Measurements from ENCODE around the gene AKAP17A. TPM values are rescaled to one million over a fixed set of nuclear protein-coding genes. Genes with fewer than 3 reads are reported as not detected.
A peak's percentile ranks its signal among the peaks of the same experiment; 100 is the strongest.

Gene AKAP17A
- total and polyA plus RNA-seq, 2 of the 13 experiments (the other 11 are each of a cell fraction or from before 2014, with no cell fraction given): 20.5 to 26.5 TPM

DNA sequence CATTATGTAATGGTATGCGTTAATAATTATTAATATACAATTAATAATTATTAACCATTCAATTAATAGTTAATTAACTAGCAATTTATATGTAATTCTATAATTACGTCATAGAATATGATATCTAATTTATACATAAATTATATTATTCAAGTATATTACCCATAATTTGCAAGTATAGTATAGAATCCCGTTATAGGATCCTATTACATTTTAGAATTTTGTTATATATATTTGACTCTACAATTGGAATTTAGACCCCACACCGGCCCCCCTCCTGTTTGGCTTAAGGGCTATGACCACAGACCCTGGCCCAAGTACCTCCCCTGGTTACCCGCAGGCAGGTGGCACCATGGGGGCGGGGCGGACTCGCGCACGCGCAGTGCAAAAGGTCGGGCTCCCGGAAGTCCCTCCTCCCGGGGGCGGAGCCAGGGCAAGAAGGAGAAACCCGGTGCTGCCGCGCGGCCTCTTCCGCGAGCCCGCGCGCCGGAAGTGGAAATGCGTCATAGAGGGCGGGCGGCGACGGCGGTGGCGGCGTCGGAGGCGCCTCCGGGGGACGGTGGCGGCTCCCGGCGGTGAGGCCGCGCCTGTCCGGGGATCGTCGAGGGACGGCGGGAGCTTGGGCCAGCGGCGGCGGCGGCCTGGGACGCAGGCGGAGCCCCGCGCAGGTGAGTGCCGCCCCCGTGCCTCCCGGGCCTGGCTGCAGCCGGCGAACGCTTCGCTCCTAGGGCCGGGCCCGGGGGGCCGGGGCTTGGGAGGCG lies at the start of gene AKAP17A (continued):
- TF ChIP-seq, protein P1, sequence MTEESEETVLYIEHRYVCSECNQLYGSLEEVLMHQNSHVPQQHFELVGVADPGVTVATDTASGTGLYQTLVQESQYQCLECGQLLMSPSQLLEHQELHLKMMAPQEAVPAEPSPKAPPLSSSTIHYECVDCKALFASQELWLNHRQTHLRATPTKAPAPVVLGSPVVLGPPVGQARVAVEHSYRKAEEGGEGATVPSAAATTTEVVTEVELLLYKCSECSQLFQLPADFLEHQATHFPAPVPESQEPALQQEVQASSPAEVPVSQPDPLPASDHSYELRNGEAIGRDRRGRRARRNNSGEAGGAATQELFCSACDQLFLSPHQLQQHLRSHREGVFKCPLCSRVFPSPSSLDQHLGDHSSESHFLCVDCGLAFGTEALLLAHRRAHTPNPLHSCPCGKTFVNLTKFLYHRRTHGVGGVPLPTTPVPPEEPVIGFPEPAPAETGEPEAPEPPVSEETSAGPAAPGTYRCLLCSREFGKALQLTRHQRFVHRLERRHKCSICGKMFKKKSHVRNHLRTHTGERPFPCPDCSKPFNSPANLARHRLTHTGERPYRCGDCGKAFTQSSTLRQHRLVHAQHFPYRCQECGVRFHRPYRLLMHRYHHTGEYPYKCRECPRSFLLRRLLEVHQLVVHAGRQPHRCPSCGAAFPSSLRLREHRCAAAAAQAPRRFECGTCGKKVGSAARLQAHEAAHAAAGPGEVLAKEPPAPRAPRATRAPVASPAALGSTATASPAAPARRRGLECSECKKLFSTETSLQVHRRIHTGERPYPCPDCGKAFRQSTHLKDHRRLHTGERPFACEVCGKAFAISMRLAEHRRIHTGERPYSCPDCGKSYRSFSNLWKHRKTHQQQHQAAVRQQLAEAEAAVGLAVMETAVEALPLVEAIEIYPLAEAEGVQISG (CRISPR knock-in tag; IDR thresholded peaks at IDR 0.05): peak; percentile 88
- TF ChIP-seq NRL (CRISPR knock-in tag; IDR thresholded peaks at IDR 0.05; ENCODE audit: borderline replicate concordance) (no peak), ZNF761 (CRISPR knock-in tag; conservative IDR thresholded peaks at IDR 0.05) (no peak), POLR2G (IDR thresholded peaks at IDR 0.05; ENCODE audit: low read depth, low read length) (peak; percentile 88), AGO1 (IDR thresholded peaks at IDR 0.05; ENCODE audit: low read depth, low read length, poor library complexity, severe bottlenecking) (peak; percentile 23), ONECUT2 (CRISPR knock-in tag; IDR thresholded peaks at IDR 0.05) (no peak), TMF1 (CRISPR knock-in tag; IDR thresholded peaks at IDR 0.05; ENCODE audit: low read depth) (0 out of 2 replicates have a peak, but pooled peaks have one; percentile 5), KLF16 (CRISPR knock-in tag; IDR thresholded peaks at IDR 0.05) (peak in 1 of 2 experiments; percentile 48; a peak in 1 of 4 replicates), RBM39 (IDR thresholded peaks at IDR 0.05; ENCODE audit: low read depth, low read length, poor library complexity, severe bottlenecking) (no peak), YEATS2 (CRISPR knock-in tag; IDR thresholded peaks at IDR 0.05; ENCODE audit: borderline replicate concordance) (peak; percentile 80), ERF (CRISPR knock-in tag; IDR thresholded peaks at IDR 0.05) (peak; percentile 69), MAZ (IDR thresholded peaks at IDR 0.05; ENCODE audit: borderline replicate concordance, low read depth, low read length) (peak; percentile 45; the same call in 1 of the 2 replicates), MAZ (CRISPR knock-in tag; IDR thresholded peaks at IDR 0.05; ENCODE audit: low read depth) (no peak), FOXA3 (CRISPR knock-in tag; IDR thresholded peaks at IDR 0.05) (peak; percentile 31; the same call in 1 of the 2 replicates)
- TF ChIP-seq, protein P2, sequence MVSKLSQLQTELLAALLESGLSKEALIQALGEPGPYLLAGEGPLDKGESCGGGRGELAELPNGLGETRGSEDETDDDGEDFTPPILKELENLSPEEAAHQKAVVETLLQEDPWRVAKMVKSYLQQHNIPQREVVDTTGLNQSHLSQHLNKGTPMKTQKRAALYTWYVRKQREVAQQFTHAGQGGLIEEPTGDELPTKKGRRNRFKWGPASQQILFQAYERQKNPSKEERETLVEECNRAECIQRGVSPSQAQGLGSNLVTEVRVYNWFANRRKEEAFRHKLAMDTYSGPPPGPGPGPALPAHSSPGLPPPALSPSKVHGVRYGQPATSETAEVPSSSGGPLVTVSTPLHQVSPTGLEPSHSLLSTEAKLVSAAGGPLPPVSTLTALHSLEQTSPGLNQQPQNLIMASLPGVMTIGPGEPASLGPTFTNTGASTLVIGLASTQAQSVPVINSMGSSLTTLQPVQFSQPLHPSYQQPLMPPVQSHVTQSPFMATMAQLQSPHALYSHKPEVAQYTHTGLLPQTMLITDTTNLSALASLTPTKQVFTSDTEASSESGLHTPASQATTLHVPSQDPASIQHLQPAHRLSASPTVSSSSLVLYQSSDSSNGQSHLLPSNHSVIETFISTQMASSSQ (IDR thresholded peaks at IDR 0.05; ENCODE audit: low read depth): no peak
- TF ChIP-seq, protein P2 (CRISPR knock-in tag; IDR thresholded peaks at IDR 0.05; ENCODE audit: borderline replicate concordance): 0 out of 2 replicates have a peak, but pooled peaks have one; percentile 18
- TF ChIP-seq, protein P3, sequence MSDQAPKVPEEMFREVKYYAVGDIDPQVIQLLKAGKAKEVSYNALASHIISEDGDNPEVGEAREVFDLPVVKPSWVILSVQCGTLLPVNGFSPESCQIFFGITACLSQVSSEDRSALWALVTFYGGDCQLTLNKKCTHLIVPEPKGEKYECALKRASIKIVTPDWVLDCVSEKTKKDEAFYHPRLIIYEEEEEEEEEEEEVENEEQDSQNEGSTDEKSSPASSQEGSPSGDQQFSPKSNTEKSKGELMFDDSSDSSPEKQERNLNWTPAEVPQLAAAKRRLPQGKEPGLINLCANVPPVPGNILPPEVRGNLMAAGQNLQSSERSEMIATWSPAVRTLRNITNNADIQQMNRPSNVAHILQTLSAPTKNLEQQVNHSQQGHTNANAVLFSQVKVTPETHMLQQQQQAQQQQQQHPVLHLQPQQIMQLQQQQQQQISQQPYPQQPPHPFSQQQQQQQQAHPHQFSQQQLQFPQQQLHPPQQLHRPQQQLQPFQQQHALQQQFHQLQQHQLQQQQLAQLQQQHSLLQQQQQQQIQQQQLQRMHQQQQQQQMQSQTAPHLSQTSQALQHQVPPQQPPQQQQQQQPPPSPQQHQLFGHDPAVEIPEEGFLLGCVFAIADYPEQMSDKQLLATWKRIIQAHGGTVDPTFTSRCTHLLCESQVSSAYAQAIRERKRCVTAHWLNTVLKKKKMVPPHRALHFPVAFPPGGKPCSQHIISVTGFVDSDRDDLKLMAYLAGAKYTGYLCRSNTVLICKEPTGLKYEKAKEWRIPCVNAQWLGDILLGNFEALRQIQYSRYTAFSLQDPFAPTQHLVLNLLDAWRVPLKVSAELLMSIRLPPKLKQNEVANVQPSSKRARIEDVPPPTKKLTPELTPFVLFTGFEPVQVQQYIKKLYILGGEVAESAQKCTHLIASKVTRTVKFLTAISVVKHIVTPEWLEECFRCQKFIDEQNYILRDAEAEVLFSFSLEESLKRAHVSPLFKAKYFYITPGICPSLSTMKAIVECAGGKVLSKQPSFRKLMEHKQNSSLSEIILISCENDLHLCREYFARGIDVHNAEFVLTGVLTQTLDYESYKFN (CRISPR knock-in tag; conservative IDR thresholded peaks at IDR 0.05): 0 out of 2 replicates have a peak, but pooled peaks have one; percentile 25

All from HepG2 (cell line).